Measurements from ENCODE around the gene DCDC2B. TPM values are rescaled to one million over a fixed set of nuclear protein-coding genes. Genes with fewer than 3 reads are reported as not detected.
A peak's percentile ranks its signal among the peaks of the same experiment; 100 is the strongest.

DCDC2B gene
- total RNA-seq, 1 donor from 2014 or later, result not detected

GRCh38 chr1:32195531-32195930 is 13.4 kb upstream of the DCDC2B start:
- peaks cover 26% of the 10 kb centered on the region for H3K4me1 Mint-ChIP-seq (ENCODE audit: low read depth, unreplicated experiment)
- H3K27me3 Mint-ChIP-seq (ENCODE audit: unreplicated experiment), result peaks cover 8% of the 10 kb centered on the region
- no peak overlapping the region for H3K27ac Mint-ChIP-seq (ENCODE audit: unreplicated experiment)
- no peak overlapping the region for H3K4me3 Mint-ChIP-seq (ENCODE audit: unreplicated experiment)
- no peaks in the 10 kb centered on the region for H3K36me3 Mint-ChIP-seq (ENCODE audit: unreplicated experiment)
- TF ChIP-seq CTCF (IDR thresholded peaks at IDR 0.05; ENCODE audit: partially characterized antibody, unreplicated experiment), result no peak
- H3K9me3 Mint-ChIP-seq (ENCODE audit: unreplicated experiment), result peaks cover 9% of the 10 kb centered on the region
- no peak for DNase-seq

- no peak for TF ChIP-seq CTCF (IDR thresholded peaks at IDR 0.05; ENCODE audit: partially characterized antibody, unreplicated experiment)
- H3K4me3 Mint-ChIP-seq (ENCODE audit: unreplicated experiment), result no peak overlapping the region
- no peaks in the 10 kb centered on the region for H3K36me3 Mint-ChIP-seq (ENCODE audit: unreplicated experiment)
- peaks cover 26% of the 10 kb centered on the region for H3K4me1 Mint-ChIP-seq (ENCODE audit: low read depth, unreplicated experiment)
- H3K27me3 Mint-ChIP-seq (ENCODE audit: unreplicated experiment), result peaks cover 8% of the 10 kb centered on the region
- DNase-seq, result no peak
- no peak overlapping the region for H3K27ac Mint-ChIP-seq (ENCODE audit: unreplicated experiment)
- H3K9me3 Mint-ChIP-seq (ENCODE audit: unreplicated experiment), result peaks cover 9% of the 10 kb centered on the region
These were observed 12.7 kb upstream of the DCDC2B start for GRCh38 chr1:32195972-32196823.

GRCh38 chr1:32197074-32197473 is 11.8 kb upstream of the DCDC2B start:
- Mint-ChIP-seq H3K36me3 (ENCODE audit: unreplicated experiment) (no peaks in the 10 kb centered on the region), H3K4me3 (ENCODE audit: unreplicated experiment) (peak overlapping the region; percentile 57), H3K9me3 (ENCODE audit: unreplicated experiment) (peaks cover 11% of the 10 kb centered on the region), H3K27me3 (ENCODE audit: unreplicated experiment) (peaks cover 6% of the 10 kb centered on the region), H3K27ac (ENCODE audit: unreplicated experiment) (peak overlapping the region; percentile 86), H3K4me1 (ENCODE audit: low read depth, unreplicated experiment) (peaks cover 29% of the 10 kb centered on the region)
- TF ChIP-seq CTCF (IDR thresholded peaks at IDR 0.05; ENCODE audit: partially characterized antibody, unreplicated experiment), result no peak
- no peak for DNase-seq

- Mint-ChIP-seq H3K4me1 (ENCODE audit: low read depth, unreplicated experiment) (peaks cover 29% of the 10 kb centered on the region), H3K27ac (ENCODE audit: unreplicated experiment) (peak overlapping the region; percentile 86), H3K36me3 (ENCODE audit: unreplicated experiment) (no peaks in the 10 kb centered on the region), H3K27me3 (ENCODE audit: unreplicated experiment) (peaks cover 6% of the 10 kb centered on the region), H3K4me3 (ENCODE audit: unreplicated experiment) (peak overlapping the region; percentile 57), H3K9me3 (ENCODE audit: unreplicated experiment) (peaks cover 14% of the 10 kb centered on the region)
- peak; percentile 77 for DNase-seq
- TF ChIP-seq CTCF (IDR thresholded peaks at IDR 0.05; ENCODE audit: partially characterized antibody, unreplicated experiment), result no peak
These were observed 11.1 kb upstream of the DCDC2B start for GRCh38 chr1:32197837-32198236.
